ENCODE results near the gene FLT3LG.

FLT3LG gene

GRCh38 chr19:49498475-49498874 is 24.5 kb downstream of the FLT3LG start:
- no peak overlapping the region for H3K4me3 ChIP-seq (ENCODE audit: low read depth, low read length)
- no peak for TF ChIP-seq CTCF (IDR thresholded peaks at IDR 0.05; ENCODE audit: low read depth, low read length)

DNA sequence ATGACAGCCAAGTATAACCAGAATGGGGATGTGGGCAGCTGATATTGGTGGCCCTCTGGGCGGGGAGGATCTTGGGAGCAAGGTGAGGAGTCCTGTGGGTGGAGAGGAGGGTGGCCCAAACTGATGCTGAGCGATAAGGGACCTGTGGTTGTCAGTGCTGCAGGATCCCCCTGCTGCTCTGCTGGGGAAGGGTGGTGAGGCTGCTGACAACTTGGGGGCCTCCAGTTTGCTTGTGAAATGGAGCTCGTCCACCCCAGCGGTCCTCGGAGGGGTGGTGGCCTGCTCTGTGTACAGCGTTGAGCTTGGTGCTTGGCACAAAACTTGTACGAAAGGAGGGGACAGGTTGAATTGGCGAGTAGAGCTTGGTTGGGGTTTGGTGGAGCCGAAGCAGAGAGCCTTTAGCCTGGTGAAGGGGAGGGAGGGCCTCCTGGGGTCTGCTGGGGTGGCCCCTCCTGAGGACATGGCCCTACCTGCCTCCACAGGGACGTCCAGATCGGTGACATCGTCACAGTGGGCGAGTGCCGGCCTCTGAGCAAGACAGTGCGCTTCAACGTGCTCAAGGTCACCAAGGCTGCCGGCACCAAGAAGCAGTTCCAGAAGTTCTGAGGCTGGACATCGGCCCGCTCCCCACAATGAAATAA is 25.1 kb downstream of the FLT3LG start:
- no peak overlapping the region for H3K4me3 ChIP-seq (ENCODE audit: low read depth, low read length)
- TF ChIP-seq CTCF (IDR thresholded peaks at IDR 0.05; ENCODE audit: low read depth, low read length), result no peak

DNA sequence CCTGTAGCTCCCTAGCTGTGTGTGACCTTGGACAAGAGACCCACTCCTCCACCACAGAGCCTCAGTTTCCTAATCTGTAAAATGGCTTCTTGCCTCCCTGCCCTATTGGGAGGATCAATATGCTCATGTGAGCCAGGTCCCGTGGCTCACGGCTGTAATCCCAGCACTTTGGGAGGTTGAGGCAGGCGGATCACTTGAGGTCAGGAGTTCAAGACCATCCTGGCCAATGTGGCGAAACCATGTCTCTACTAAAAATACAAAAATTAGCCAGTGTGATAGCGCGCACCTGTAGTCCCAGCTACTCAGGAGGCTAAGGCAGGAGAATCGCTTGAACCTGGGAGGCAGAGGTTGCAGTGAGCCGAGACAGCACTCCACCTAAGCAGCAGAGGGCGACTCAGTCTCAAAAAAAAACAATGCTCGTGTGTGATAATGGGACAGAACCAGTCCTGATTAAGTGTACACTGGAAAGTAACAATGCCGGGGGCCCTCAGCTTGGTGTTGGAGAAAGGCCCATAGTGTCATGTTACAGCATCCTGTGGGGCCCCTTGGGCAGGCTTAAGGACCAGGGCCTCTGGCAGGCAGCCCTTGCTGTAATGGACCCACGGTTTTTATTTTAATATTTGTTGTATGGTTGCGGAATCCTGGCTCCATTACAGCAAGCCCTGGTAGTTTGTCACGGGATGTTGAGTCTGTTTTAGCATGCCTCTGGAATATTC is 29.0 kb downstream of the FLT3LG start:
- no peak overlapping the region for H3K4me3 ChIP-seq (ENCODE audit: low read depth, low read length)
- TF ChIP-seq CTCF (IDR thresholded peaks at IDR 0.05; ENCODE audit: low read depth, low read length), result peak; percentile 55

GRCh38 chr19:49503582-49503962 is 29.6 kb downstream of the FLT3LG start:
- TF ChIP-seq CTCF (IDR thresholded peaks at IDR 0.05; ENCODE audit: low read depth, low read length), result no peak
- H3K4me3 ChIP-seq (ENCODE audit: low read depth, low read length), result no peak overlapping the region

DNA sequence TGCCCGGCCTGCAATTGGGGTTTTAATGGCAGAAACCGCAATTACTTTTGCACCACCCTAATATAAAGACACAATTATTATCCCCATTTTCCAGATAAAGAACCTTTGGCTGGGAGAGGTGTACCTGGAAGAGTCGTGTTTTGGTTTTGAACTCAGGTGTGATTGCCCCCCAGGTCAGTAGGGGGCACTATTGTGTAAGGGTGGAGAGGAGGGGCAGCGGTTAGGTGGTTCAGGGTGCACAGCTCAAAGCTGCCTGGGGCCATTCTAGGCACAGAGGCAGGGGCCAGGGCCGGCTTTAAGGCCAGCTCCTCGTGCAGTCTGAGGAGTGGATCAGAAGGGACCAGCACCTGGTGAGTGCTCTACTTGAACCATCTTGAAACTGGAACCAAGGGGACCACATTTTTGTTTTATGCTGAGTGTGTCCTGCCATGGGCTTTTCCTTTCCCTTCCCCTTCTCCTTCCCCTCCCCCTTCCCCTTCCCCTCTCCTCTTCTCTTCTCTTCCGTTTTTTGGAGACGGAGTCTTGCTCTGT is 32.6 kb downstream of the FLT3LG start:
- peak; percentile 78 for TF ChIP-seq CTCF (IDR thresholded peaks at IDR 0.05; ENCODE audit: low read depth, low read length)
- H3K4me3 ChIP-seq (ENCODE audit: low read depth, low read length), result no peak overlapping the region

- H3K4me3 ChIP-seq (ENCODE audit: low read depth, low read length), result no peak overlapping the region
- no peak for TF ChIP-seq CTCF (IDR thresholded peaks at IDR 0.05; ENCODE audit: low read depth, low read length)
These were observed 33.9 kb downstream of the FLT3LG start for GRCh38 chr19:49507803-49508494.

Measured in WI38 (cell line).